HG03060 (cell line): ENCODE measurements around the gene LTC4S.
"Not testable (repeated sequence)": the region's sequence is repeated elsewhere in the genome, so short reads cannot be mapped to it uniquely, and the experiment has no call there.

Source experiments
- ATAC-seq: cut with Tn5 transposase; IDR thresholded peaks from one replicate; pipeline ENCODE4 v1.9.1; 2021; ENCODE audit warnings: low read depth, moderate number of reproducible peaks; ENCODE audit not compliant: unreplicated experiment

The LTC4S gene

GRCh38 chr5:179793468-179794139, at the start of gene LTC4S:
LTC4S (plus strand) TSS chr5:179793986; CDS start chr5:179794081, 95 bp downstream.
- ATAC-seq: no peak

GRCh38 chr5:179744106-179744505, 49.7 kb upstream of the LTC4S start:
- not testable (repeated sequence) for ATAC-seq

GRCh38 chr5:179746872-179747271, 46.9 kb upstream of the LTC4S start:
- no peak for ATAC-seq

- ATAC-seq: no peak
Measured at GRCh38 chr5:179747811-179748210, 46.0 kb upstream of the LTC4S start.

GRCh38 chr5:179749857-179750508, 43.8 kb upstream of the LTC4S start:
- no peak for ATAC-seq

GRCh38 chr5:179753971-179754370, 39.8 kb upstream of the LTC4S start:
- ATAC-seq: no peak

- no peak for ATAC-seq
Measured at GRCh38 chr5:179755022-179755421, 38.8 kb upstream of the LTC4S start.

- no peak for ATAC-seq
Measured at GRCh38 chr5:179758955-179759354, 34.8 kb upstream of the LTC4S start.

GRCh38 chr5:179759581-179760551, 33.9 kb upstream of the LTC4S start:
- no peak for ATAC-seq

- ATAC-seq: no peak
Measured at GRCh38 chr5:179762079-179762780, 31.6 kb upstream of the LTC4S start.

- no peak for ATAC-seq
Measured at GRCh38 chr5:179762781-179763176, 31.0 kb upstream of the LTC4S start.

- no peak for ATAC-seq
Measured at GRCh38 chr5:179763215-179763945, 30.4 kb upstream of the LTC4S start.

GRCh38 chr5:179764056-179764455, 29.7 kb upstream of the LTC4S start:
- ATAC-seq: no peak

GRCh38 chr5:179765400-179765799, 28.4 kb upstream of the LTC4S start:
- no peak for ATAC-seq

- ATAC-seq: no peak
Measured at GRCh38 chr5:179766021-179766725, 27.6 kb upstream of the LTC4S start.

GRCh38 chr5:179766726-179767455, 26.9 kb upstream of the LTC4S start:
- ATAC-seq: no peak

- ATAC-seq: no peak
Measured at GRCh38 chr5:179767496-179768100, 26.2 kb upstream of the LTC4S start.
